Activated B cell treated with CpG ODN at 0.5 μM for 24 hours (primary cell): ENCODE measurements around the gene FRMD6. TPM values are rescaled to one million over a fixed set of nuclear protein-coding genes. Genes with fewer than 3 reads are reported as not detected.

Experiments
- ATAC-seq: fragments of 200-7000 bp; cut with Tn5 transposase; one replicate; pipeline ENCODE4 v1.10.0; 2021; ENCODE audit warnings: low read depth, mild to moderate bottlenecking, moderate library complexity
- CTCF ChIA-PET: fragments of 350-600 bp; sonication (Branson Sonifier 250); formaldehyde crosslinking; loops from one replicate; lab custom pipeline; 2021; ENCODE audit warnings: antibody characterized with exemption; lab: Charles Lee
- POLR2A ChIA-PET: fragments of 350-600 bp; sonication (Branson Sonifier 250); formaldehyde crosslinking; loops from one replicate; lab custom pipeline; 2021; ENCODE audit warnings: antibody characterized with exemption; lab: Charles Lee
- DNase-seq: peaks from one replicate; pipeline ENCODE4 v3.0.0; 2022
- H3K27ac Mint-ChIP-seq: one replicate; pipeline ENCODE4 v1.8.0; 2020; ENCODE audit warnings: mixed read lengths
- H3K27me3 Mint-ChIP-seq: one replicate; pipeline ENCODE4 v1.8.0; 2021; ENCODE audit warnings: mixed read lengths
- H3K36me3 Mint-ChIP-seq: one replicate; pipeline ENCODE4 v1.8.0; 2021; ENCODE audit warnings: low read depth, mixed read lengths
- H3K4me1 Mint-ChIP-seq: one replicate; pipeline ENCODE4 v1.8.0; 2021; ENCODE audit warnings: mixed read lengths
- H3K4me3 Mint-ChIP-seq: one replicate; pipeline ENCODE4 v1.8.0; 2020; ENCODE audit warnings: mild to moderate bottlenecking, mixed read lengths
- H3K9me3 Mint-ChIP-seq: one replicate; pipeline ENCODE4 v1.8.0; 2020; ENCODE audit warnings: mixed read lengths
- CTCF ChIP-seq: fragments of 200-600 bp; IDR thresholded peaks from one replicate; pipeline ENCODE4 v1.8.0; 2022; ENCODE audit warnings: antibody characterized with exemption, mild to moderate bottlenecking
- intact Hi-C: fragments of 100-400 bp; cut with micrococcal nuclease; formaldehyde crosslinking; loops from one replicate; pipeline ENCODE4 v1.15.1; 2024
- total RNA-seq: library from RNA; stranded (reverse); gene quantifications from 2 replicates; pipeline ENCODE4 v1.2.3, GENCODE V29; 2022

The FRMD6 gene
- total RNA-seq = 0.32 and 0.33 TPM in 2 replicates

DNA sequence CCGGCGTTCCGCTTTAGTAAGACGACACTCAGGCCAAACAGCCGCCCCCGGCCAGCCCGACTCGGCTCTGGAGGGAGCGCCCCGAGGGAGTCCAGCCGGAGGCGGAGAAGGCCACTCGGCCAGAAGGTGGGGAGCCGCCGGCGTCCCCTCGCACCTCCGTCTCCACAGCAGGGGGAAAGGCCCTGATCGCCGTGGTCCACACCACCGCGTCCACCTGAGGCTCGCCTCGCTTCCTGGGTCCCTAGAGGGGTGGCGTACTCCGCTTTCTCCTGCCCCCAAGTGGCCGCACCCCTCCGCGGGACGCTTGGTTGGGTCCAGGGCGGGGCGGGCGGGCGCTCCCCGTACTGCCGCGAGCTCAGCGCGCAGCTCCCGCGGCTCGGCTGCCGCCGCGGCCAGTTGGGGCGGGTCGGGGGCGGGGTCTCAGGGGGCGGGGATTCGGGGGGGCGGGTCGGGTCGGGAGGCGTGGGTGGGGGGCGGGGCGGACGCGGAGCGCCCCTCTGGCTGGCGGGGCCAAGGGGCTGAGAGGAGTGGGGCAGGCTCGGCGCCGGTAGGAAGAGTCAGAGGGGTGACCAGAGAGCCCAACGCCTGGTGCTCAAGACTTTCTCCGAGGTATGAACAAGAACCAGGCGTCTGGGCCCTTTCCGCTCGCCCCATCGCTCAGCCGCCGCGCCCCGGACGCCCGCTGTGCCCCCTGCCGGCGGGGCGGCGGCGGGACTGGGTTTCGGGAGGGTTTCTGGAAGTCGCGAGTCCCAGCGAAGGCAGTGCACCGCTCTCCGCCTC, at the start of gene FRMD6:
TSS of gene FRMD6 (plus strand) at position 523 of the 780 bp plus-strand sequence. CDS start 37,927 bp downstream, outside the sequence.
- ChIA-PET CTCF (interaction anchor here (1.6 kb wide), 2 partner anchors 368 to 494 kb away, joined by 3 read pairs; no protein-coding TSS in a partner anchor), POLR2A (no interaction called here)
- Mint-ChIP-seq H3K27me3 (peaks cover 30% of the 10 kb centered on the region), H3K27ac (peak within 1 kb of the TSS; percentile 35), H3K4me3 (peak within 1 kb of the TSS; percentile 82), H3K36me3 (no peaks in the 10 kb centered on the region), H3K9me3 (no peaks in the 10 kb centered on the region), H3K4me1 (peaks cover 8% of the 10 kb centered on the region)
- intact Hi-C loops = loop anchor here (1.0 to 10.0 kb wide), 6 partner anchors 338 to 901 kb away; partner anchors contain the start of genes GPR137C, RTRAF, TMX1 and TRIM9
- no peak for TF ChIP-seq CTCF
- DNase-seq (peak; percentile 71), ATAC-seq (peak; percentile 80)

DNA sequence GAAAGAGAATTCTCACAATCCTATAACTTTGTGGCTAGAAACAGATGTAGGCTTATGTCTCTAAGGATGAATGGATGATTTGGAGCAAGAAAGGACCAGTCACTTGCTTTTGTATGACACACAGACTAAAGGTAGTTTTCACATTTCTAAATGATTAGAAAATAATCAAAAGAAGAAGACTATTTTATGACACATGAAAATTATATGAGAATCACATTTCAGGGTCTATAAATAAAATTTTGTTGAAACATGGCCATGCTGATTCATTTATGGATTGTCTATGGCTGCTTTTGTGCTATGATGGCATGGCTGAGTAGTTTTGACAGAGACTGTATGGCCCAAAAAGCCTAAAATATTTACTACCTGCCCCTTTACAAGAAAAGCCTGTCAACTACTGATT, 49.4 kb upstream of the FRMD6 start:
- no peak overlapping the region for H3K4me3 Mint-ChIP-seq
- no peak for DNase-seq
- intact Hi-C loops = no loop called here
- no peaks in the 10 kb centered on the region for H3K36me3 Mint-ChIP-seq
- H3K9me3 Mint-ChIP-seq = no peaks in the 10 kb centered on the region
- ChIA-PET CTCF (no interaction called here), POLR2A (no interaction called here)
- no peak for TF ChIP-seq CTCF
- peaks cover 22% of the 10 kb centered on the region for H3K27me3 Mint-ChIP-seq
- no peaks in the 10 kb centered on the region for H3K4me1 Mint-ChIP-seq
- H3K27ac Mint-ChIP-seq = no peak overlapping the region
- no peak for ATAC-seq

GRCh38 chr14:51603495-51603894, 48.2 kb upstream of the FRMD6 start:
- no peaks in the 10 kb centered on the region for H3K9me3 Mint-ChIP-seq

DNA sequence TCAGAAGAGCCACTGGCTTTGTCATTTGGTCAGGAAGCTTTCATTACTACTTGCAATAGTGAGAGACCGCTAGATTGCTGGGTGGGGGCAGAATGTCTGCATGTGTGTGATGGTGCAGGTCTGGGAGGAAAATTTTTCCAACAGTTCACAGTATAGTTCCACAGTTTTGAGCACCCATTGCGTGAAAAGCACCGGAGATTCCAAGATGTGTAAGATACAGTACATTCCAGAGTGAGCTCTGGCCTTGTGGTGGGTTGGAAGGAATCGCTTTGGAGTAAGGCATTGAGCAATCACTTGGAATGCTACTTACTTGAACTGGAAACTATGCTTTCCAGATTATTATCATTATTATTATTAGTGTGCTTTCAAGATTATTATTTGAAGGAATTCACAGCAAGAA, 47.6 kb upstream of the FRMD6 start:
- no peaks in the 10 kb centered on the region for H3K36me3 Mint-ChIP-seq
- CTCF ChIA-PET = no interaction called here

More at GRCh38 chr14:51603495-51603894, 48.2 kb upstream of the FRMD6 start:
- H3K27ac Mint-ChIP-seq = no peak overlapping the region
- H3K36me3 Mint-ChIP-seq = no peaks in the 10 kb centered on the region
- no peak overlapping the region for H3K4me3 Mint-ChIP-seq
- intact Hi-C loops = no loop called here
- no peak for ATAC-seq
- DNase-seq = no peak
- POLR2A ChIA-PET = no interaction called here
- CTCF ChIA-PET = no interaction called here
- no peak for TF ChIP-seq CTCF
- no peaks in the 10 kb centered on the region for H3K4me1 Mint-ChIP-seq
- peaks cover 25% of the 10 kb centered on the region for H3K27me3 Mint-ChIP-seq

More for the DNA sequence above, 47.6 kb upstream of the FRMD6 start:
- no peak overlapping the region for H3K27ac Mint-ChIP-seq
- H3K27me3 Mint-ChIP-seq = peaks cover 25% of the 10 kb centered on the region
- no peak for TF ChIP-seq CTCF
- intact Hi-C loops = no loop called here
- no peaks in the 10 kb centered on the region for H3K9me3 Mint-ChIP-seq
- H3K4me1 Mint-ChIP-seq = no peaks in the 10 kb centered on the region
- POLR2A ChIA-PET = no interaction called here
- no peak for ATAC-seq
- no peak for DNase-seq
- no peak overlapping the region for H3K4me3 Mint-ChIP-seq
